Right lobe of liver (tissue), 6 donors: ENCODE data around the gene GALNT12. TPM values are rescaled to one million over a fixed set of nuclear protein-coding genes. Genes with fewer than 3 reads are reported as not detected.

Experiments
- ATAC-seq, 4 donors: fragments of 200-7000 bp; cut with Tn5 transposase; one replicate each; pipeline ENCODE4 v1.9.1; 2020; ENCODE audit warnings: mild to moderate bottlenecking in 4 of 4, moderate library complexity in 4 of 4
- DNase-seq, 3 donors: peaks; one replicate each; pipeline ENCODE4 v3.0.0-alpha.2; 2020
- H3K27ac ChIP-seq, 3 donors: fragments of 200-600 bp; one replicate each; pipeline ENCODE4 v1.8.0; 2022
- H3K27me3 ChIP-seq, 2 donors: fragments of 200-600 bp; one replicate each; pipeline ENCODE4 v1.8.0; 2022
- H3K36me3 ChIP-seq, 4 donors: fragments of 200-600 bp; sonication (generic) in 1 of 4; one replicate each; pipeline versions ENCODE4 v1.5.1 to v1.8.0; 2017 to 2022; ENCODE audit warnings: control low read depth in 1 of 4
- H3K4me1 ChIP-seq, 4 donors: fragments of 200-600 bp; sonication (generic) in 1 of 4; one replicate each; pipeline versions ENCODE4 v1.5.1 to v1.8.0; 2017 to 2022; ENCODE audit warnings: control low read depth in 1 of 4
- H3K4me3 ChIP-seq, 3 donors: fragments of 200-600 bp; one replicate each; pipeline ENCODE4 v1.8.0; 2022
- H3K9me3 ChIP-seq, 4 donors: fragments of 200-600 bp; sonication (generic) in 1 of 4; one replicate each; pipeline versions ENCODE4 v1.5.1 to v1.8.0; 2017 to 2022; ENCODE audit warnings: control low read depth in 1 of 4
- CTCF ChIP-seq, 4 donors: fragments of 200-600 bp in 3 of 4; fragments of 450-650 bp in 1 of 4; IDR thresholded peaks; one replicate each; pipeline versions ENCODE4 v1.5.1 to v1.8.0; 2016 to 2022; ENCODE audit warnings: antibody characterized with exemption in 4 of 4, mild to moderate bottlenecking in 2 of 4
- POLR2A ChIP-seq: fragments of 450-650 bp; IDR thresholded peaks from one replicate; pipeline ENCODE4 v1.6.1; 2017; ENCODE audit warnings: antibody characterized with exemption, mild to moderate bottlenecking
- WGBS: methylation state at CpG from one replicate; pipeline ENCODE4 v1.1.6; 2018; ENCODE audit warnings: low coverage, low lambda C conversion rate; ENCODE audit not compliant: insufficient coverage; ENCODE audit errors: missing lambda C conversion rate; 5-methylcytosine and 5-hydroxymethylcytosine counted together
- intact Hi-C, 2 donors: fragments of 100-400 bp; cut with DNase I; formaldehyde crosslinking; loops; one replicate each; pipeline versions ENCODE4 v1.11.2 to v1.14.1; 2022
- total RNA-seq, 6 experiments: library from RNA; depleted of rRNA in 2 of 6; stranded (reverse); fragments of >200 nt in 2 of 6; fragmentation: NEBNext Ultra II Directional in 3 of 6; extraction: Animal tissue kit (Norgen Biotek cat#: 25700) in 3 of 6; gene quantifications; one replicate each; pipeline versions ENCODE4 v1.1.0 to v1.2.4, GENCODE V29; 2016 to 2023
- donor health status: DM: no; HTN: yes; CAD: no.
- donor health status: DM: no; HTN: no; CAD: no.
- donor health status: DM: no; HTN: no; CAD: no.
- donor health status: DM: no; HTN: yes; CAD: no.
- donor health status: DM: no; HTN: yes; CAD: no.

GALNT12 gene
- total RNA-seq, 6 experiments from 2014 or later, result 0.06 to 1.1 (median 0.30) TPM; not detected in 1

DNA sequence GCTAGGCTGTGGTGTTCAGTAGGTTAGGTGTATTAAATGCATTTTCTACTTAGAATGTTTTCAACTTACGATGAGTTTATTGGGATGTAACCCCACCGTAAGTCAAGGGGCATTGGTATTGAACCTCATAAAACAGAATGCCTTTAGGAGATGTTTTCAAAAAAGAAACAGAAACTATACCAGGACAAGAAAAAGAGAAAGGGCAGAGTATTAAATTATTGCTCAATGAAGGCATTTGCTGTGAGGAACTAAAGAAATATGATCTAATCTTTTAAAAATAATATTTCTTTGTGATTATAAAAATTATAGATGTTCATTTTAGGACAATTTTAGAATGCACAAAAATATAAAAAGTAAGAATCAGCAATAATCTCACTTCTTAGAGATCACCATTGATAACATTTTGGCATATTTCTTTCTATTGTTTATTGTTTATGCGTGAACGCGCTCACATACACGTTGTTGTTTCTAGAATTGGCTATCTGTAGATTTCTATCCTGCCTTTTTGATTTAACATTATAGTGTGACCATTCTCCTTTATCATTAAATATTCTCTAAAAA is 8.0 kb downstream of the GALNT12 start:
- Histone ChIP-seq H3K9me3 (no peaks in the 10 kb centered on the region), H3K27ac (no peak overlapping the region), H3K4me3 (no peak overlapping the region), H3K27me3 (no peaks in the 10 kb centered on the region), H3K36me3 (no peaks in the 10 kb centered on the region), H3K4me1 (no peaks in the 10 kb centered on the region)
- no peak for DNase-seq
- intact Hi-C loops, result no loop called here
- TF ChIP-seq CTCF (IDR thresholded peaks at IDR 0.05) (no peak), POLR2A (no peak)
- WGBS, result 70% methylated on average over 6 of the region's 6 CpGs
- no peak for ATAC-seq

GRCh38 chr9:98818764-98819163 is 11.3 kb downstream of the GALNT12 start:
- TF ChIP-seq CTCF (IDR thresholded peaks at IDR 0.05) (no peak), POLR2A (no peak)
- DNase-seq, result no peak
- WGBS, result no CpG with 5 or more reads among the region's 2 CpGs
- Histone ChIP-seq H3K4me3 (no peak overlapping the region), H3K27ac (no peak overlapping the region), H3K36me3 (no peaks in the 10 kb centered on the region), H3K4me1 (no peaks in the 10 kb centered on the region), H3K27me3 (no peaks in the 10 kb centered on the region), H3K9me3 (no peaks in the 10 kb centered on the region)
- intact Hi-C loops, result no loop called here
- ATAC-seq, result no peak

- intact Hi-C loops, result no loop called here
- Histone ChIP-seq H3K36me3 (no peaks in the 10 kb centered on the region), H3K27me3 (no peaks in the 10 kb centered on the region), H3K27ac (no peak overlapping the region), H3K4me3 (no peak overlapping the region), H3K9me3 (no peaks in the 10 kb centered on the region), H3K4me1 (no peaks in the 10 kb centered on the region)
- TF ChIP-seq POLR2A (no peak), CTCF (IDR thresholded peaks at IDR 0.05) (no peak)
- DNase-seq (no peak), ATAC-seq (no peak)
- no CpG with 5 or more reads among the region's 3 CpGs for WGBS
Observed at GRCh38 chr9:98819231-98819630, 11.8 kb downstream of the GALNT12 start.

DNA sequence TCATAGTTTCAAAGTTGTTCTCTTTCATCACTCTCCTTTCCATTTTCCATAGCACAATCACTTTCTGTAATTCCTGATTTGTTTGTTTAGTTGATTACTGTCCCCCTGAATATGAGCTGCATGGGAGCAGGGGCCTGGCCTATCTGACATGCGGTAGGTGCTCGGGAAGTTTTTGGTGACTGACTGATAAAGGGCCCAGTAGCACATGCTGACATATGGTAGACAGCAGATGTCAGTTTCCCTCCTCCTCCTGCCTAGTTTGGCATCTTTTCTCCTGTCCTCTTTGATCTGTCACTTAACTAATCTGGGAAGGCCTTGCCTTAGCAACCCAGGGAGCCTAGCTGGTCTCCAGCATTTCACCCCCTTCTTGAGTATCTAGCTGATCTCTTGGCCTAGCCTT is 14.4 kb downstream of the GALNT12 start:
- H3K4me3 ChIP-seq, result no peak overlapping the region
- DNase-seq, result no peak
- no peaks in the 10 kb centered on the region for H3K36me3 ChIP-seq
- H3K4me1 ChIP-seq, result no peaks in the 10 kb centered on the region
- H3K9me3 ChIP-seq, result no peaks in the 10 kb centered on the region
- TF ChIP-seq CTCF (IDR thresholded peaks at IDR 0.05), result no peak
- no peak for TF ChIP-seq POLR2A
- no peak overlapping the region for H3K27ac ChIP-seq
- no peak for ATAC-seq
- WGBS, result 100% methylated on average over 1 of the region's 2 CpGs
- H3K27me3 ChIP-seq, result no peaks in the 10 kb centered on the region
- intact Hi-C loops, result no loop called here

- no peaks in the 10 kb centered on the region for H3K27me3 ChIP-seq
- H3K36me3 ChIP-seq, result no peaks in the 10 kb centered on the region
- no peak overlapping the region for H3K27ac ChIP-seq
- no peak for DNase-seq
- 77% methylated on average over 6 of the region's 6 CpGs for WGBS
- no peaks in the 10 kb centered on the region for H3K4me1 ChIP-seq
- intact Hi-C loops, result no loop called here
- H3K4me3 ChIP-seq, result no peak overlapping the region
- no peak for ATAC-seq
- H3K9me3 ChIP-seq, result no peaks in the 10 kb centered on the region
- TF ChIP-seq CTCF (IDR thresholded peaks at IDR 0.05), result no peak
Observed at GRCh38 chr9:98822661-98823060, 15.2 kb downstream of the GALNT12 start.
